GM10266 (cell line): ENCODE results near the gene KLF1.
"Not testable (repeated sequence)": the region's sequence is repeated elsewhere in the genome, so short reads cannot be mapped to it uniquely, and the experiment has no call there.

Source experiments
- DNase-seq: peaks from one replicate; pipeline ENCODE4 v3.0.0; 2012; ENCODE audit errors: extremely low spot score
- TF ChIP-seq, protein P1 (sequence below): IDR thresholded peaks from 2 replicates; pipeline ENCODE4 v1.5.1; 2012; ENCODE audit warnings: mild to moderate bottlenecking, low read depth; ENCODE audit not compliant: control insufficient read depth, insufficient read depth; ENCODE audit errors: missing control alignments

KLF1 gene

GRCh38 chr19:12864721-12865715 is 22.0 kb downstream of the KLF1 start:
- TF ChIP-seq, protein P1, sequence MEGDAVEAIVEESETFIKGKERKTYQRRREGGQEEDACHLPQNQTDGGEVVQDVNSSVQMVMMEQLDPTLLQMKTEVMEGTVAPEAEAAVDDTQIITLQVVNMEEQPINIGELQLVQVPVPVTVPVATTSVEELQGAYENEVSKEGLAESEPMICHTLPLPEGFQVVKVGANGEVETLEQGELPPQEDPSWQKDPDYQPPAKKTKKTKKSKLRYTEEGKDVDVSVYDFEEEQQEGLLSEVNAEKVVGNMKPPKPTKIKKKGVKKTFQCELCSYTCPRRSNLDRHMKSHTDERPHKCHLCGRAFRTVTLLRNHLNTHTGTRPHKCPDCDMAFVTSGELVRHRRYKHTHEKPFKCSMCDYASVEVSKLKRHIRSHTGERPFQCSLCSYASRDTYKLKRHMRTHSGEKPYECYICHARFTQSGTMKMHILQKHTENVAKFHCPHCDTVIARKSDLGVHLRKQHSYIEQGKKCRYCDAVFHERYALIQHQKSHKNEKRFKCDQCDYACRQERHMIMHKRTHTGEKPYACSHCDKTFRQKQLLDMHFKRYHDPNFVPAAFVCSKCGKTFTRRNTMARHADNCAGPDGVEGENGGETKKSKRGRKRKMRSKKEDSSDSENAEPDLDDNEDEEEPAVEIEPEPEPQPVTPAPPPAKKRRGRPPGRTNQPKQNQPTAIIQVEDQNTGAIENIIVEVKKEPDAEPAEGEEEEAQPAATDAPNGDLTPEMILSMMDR: no peak
- no peak for DNase-seq

GRCh38 chr19:12864143-12864542 is 22.9 kb downstream of the KLF1 start:
- TF ChIP-seq, protein P1: no peak
- DNase-seq: no peak

GRCh38 chr19:12859546-12859945 is 27.5 kb downstream of the KLF1 start:
- TF ChIP-seq, protein P1: no peak
- DNase-seq: no peak

DNA sequence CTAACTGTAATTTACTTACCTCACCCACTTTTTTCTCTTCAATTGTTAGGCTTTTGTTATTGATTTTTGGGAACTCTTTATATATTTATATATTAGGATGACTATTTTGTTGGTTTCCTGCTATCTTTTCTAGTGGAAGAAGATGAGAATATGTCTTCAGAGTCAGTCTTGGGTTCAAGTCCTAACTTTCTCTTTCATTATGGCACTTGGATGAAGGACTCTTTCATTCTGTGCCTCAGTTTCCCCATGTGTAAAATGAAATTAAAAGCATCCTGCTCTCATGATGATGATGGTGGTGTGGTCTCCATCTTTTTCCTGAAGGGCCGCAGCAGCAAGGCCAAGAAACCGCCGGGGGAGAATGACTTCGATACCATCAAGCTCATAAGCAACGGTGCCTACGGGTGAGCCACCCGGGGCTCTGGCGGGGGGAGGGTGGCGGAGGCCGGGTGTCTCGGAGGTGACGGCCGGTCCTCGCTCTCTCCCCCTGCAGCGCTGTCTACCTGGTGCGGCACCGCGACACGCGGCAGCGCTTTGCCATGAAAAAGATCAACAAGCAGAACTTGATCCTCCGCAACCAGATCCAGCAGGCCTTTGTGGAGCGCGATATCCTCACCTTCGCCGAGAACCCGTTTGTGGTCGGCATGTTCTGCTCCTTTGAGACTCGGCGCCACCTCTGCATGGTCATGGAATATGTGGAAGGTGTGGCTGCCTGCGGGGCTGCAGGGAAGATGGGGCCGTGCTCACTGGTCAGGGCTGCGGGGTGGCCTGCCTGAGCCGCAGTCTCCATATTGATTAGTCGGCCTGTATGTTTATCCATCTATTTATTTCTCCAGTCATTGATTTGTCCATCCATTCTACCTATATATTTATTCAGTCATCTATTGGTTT is 28.7 kb downstream of the KLF1 start:
- no peak for DNase-seq
- TF ChIP-seq, protein P1: no peak

GRCh38 chr19:12856653-12857052 is 30.3 kb downstream of the KLF1 start:
- TF ChIP-seq, protein P1: no peak
- no peak for DNase-seq

GRCh38 chr19:12847159-12848139 is 39.6 kb downstream of the KLF1 start:
- TF ChIP-seq, protein P1: peak; percentile 100
- peak; percentile 92 for DNase-seq

GRCh38 chr19:12846613-12847012 is 40.4 kb downstream of the KLF1 start:
- DNase-seq: not testable (repeated sequence)
